Measurements from ENCODE around the gene ERCC1.
A peak's percentile ranks its signal among the peaks of the same experiment; 100 is the strongest.
"Not testable (repeated sequence)": the region's sequence is repeated elsewhere in the genome, so short reads cannot be mapped to it uniquely, and the experiment has no call there.

The ERCC1 gene

DNA sequence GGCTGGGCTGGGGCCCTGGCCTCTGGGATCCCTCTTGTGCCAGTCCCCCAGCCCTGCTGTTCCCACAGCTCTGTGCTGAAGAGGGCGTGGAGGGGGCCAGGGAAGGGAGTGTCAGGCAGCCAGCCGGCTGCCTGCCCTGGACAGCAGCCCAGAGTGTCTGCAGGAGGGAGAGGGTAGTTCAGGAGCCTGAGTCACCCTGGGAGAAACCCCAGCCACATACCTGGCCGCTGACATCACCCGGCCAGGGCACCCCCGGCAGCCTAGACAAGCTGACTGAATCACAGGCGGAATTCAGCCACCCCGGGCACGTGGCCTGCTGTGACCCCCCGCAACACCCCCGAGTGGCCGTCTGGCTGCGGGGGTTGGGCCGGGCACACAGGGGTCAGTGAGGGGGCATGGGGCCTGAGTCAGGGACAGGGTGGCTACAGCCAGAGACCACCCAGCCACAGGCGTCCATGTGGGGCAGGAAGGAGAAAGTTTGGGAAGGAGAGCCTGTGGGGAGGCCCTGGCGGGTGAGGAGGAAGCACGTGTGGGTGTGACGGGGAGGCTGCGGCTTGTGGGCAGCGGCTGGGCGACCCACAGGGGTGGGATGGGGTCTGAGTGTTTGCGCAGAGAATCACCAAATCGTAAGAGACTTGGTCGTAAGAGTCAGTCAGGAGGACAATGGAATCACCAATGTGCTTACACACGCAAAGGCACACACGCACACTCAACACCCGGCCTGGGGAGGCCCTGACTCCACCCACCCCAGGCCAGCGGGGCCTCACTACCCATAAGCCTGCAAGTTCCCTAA lies 32.2 kb upstream of the ERCC1 start:
- DNase-seq (ENCODE audit: low spot score) = no peak

DNA sequence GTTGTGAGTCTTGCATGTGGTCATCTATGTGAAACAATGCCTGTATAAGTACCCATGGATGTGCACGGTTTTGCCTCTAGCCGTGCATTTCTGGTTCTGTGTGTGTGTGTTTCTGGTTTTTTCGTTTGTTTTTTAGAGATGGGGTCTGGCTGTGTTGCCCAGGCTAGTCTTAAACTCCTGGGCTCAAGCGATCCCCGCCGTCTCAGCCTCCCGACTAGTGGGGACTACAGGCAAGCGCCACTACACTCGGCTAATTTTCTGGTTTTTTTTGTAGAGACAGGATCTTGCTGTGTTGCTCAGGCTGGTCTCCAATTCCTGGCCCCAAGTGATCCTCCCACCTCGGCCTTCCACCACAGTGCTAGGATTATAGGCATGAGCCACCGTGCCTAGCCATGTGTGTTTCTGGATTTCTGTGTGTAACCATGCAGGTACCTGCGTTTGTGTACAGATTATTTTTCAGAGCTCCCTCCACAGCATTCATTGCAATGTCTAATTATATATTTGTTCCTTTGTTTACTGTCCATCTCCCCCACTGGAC lies 28.2 kb upstream of the ERCC1 start:
- DNase-seq (ENCODE audit: low spot score) = no peak

DNA sequence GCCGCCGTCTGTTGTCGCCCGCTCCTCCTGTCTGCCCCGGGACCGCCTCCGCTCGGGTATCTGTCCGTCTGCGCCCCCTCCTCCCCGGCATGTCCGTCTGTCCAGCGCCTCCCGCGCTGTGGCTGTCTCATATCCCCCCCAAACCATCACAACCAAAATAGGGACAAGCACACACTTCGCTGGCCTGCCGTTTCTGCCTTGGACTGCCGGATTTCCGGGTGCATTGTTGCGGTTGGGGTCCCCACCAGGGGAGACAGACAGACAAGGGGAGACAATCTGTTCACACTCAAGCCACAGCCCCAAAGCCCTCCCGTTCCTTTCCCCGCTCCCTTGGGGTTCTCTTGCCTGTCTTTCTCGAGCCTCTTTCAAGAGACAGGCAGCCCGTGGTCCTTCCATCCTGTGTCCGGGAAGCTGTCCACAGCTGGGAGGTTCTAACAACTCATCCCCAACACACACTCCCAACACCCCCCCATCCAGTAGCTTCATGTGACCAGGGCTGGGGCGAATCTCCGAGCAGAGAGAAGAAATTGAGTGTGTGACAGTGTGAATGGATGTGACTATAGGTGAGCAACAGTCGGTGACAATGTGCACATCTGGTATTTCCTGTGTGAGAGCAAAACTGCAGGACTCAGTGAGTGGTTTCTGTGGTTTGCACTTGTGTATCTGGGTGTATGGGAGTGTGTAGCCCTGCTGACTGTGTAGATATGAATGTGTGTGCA lies 27.6 kb upstream of the ERCC1 start:
- DNase-seq (ENCODE audit: low spot score) = no peak

DNA sequence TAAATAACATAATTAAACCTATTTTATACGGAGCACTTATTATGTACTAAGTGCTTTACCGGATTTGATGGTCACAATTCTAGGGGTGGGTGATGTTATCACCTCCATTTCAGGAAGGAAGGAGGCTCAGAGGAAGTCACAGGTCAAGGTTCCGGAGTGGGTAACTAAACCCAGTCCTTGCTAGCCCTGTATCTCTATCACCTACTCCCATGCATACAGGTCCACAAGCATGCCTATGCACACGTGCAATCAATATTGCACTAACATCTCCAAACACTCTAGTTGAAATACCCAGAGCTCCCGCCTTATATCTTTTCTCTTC lies 26.3 kb upstream of the ERCC1 start:
- no peak for DNase-seq (ENCODE audit: low spot score)

DNA sequence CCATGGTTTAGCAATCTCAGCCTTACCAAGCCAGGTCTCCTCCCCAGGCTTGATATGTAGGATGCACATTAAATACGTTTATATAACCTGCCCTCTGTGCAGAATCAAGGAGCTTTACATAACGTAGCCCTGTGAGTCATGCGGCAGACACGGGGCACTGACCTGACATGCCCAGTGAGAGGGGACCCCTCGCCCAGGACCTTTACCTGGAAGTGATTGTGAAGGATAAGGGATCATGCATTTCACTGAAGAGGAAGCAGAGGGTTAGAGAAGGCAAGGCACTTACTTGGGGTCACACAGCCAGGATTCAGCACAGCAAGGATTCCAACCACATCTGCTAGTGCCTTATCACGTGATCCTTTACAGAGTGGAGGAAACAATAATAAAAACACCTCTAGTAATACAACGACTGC lies 25.2 kb upstream of the ERCC1 start:
- no peak for DNase-seq (ENCODE audit: low spot score)

DNA sequence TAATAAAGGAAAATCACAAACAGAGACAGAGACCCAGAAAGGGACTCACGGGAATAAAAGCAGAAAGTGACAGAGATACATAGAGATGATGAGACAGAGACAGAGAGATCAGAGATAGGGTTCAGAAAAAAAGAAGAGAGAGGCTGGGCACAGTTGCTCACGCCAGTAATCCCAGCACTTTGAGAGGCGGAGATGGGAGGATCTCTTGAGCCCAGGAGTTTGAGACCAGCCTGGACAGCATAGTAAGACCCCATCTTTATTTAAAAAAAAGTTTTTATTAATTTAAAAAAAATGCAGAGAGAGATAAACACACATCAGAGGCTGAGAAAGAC lies 24.7 kb upstream of the ERCC1 start:
- DNase-seq (ENCODE audit: low spot score) = no peak

DNA sequence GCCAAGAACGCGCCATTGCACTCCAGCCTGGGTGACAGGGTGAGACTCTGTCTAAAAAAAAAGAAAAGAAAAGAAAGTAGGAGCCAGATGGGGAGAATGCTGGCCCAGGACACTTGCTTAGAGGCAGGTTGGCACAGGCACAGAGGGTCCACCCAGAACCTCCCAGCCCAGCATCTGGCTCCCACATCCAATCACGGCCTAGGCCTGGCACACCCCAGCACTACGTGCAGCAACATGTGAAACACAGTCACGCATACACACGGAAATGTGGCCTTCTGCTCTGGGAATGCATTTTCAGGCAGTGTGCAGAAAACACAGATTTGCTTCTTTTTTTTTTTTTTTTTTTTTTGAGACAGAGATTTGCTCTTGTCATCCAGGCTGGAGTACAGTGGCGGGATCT lies 23.2 kb upstream of the ERCC1 start:
- no peak for DNase-seq (ENCODE audit: low spot score)

DNA sequence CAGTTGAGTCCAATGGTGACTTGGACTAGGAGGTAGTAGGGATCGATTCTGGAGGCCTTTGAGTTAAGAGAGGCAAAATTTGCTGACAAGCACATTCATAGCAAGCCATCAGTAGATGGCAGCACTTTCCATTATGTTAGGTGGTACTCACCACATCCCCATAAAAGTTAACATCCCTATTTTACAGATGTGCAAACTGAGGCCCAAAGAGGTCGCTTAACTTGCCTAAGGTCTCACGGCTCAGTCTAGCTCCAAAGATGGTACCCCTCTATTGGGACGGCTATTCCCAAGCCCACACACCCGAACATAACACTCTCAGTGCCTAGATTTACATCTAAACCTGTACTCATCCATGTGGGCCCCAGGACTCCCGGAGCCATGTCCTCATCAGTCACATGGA lies 22.6 kb upstream of the ERCC1 start:
- no peak for DNase-seq (ENCODE audit: low spot score)

DNA sequence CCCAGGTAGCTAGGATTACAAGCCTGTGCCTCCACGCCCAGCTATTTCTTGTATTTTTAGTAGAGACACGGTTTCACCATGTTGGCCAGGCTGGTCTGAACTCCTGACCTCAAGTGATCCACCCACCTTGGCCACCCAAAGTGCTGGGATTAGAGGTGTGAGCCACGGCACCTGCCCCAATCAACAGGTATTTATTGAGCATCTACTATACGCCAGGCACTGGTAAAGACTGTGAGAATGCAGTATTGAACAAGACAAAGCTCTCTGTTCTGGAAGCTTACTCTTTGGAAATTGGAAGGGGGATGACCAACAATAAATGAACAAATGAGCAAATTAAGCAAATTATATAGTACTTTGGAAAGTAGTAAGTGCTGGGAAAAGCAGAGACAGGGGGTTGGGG lies 21.4 kb upstream of the ERCC1 start:
- DNase-seq (ENCODE audit: low spot score) = no peak

DNA sequence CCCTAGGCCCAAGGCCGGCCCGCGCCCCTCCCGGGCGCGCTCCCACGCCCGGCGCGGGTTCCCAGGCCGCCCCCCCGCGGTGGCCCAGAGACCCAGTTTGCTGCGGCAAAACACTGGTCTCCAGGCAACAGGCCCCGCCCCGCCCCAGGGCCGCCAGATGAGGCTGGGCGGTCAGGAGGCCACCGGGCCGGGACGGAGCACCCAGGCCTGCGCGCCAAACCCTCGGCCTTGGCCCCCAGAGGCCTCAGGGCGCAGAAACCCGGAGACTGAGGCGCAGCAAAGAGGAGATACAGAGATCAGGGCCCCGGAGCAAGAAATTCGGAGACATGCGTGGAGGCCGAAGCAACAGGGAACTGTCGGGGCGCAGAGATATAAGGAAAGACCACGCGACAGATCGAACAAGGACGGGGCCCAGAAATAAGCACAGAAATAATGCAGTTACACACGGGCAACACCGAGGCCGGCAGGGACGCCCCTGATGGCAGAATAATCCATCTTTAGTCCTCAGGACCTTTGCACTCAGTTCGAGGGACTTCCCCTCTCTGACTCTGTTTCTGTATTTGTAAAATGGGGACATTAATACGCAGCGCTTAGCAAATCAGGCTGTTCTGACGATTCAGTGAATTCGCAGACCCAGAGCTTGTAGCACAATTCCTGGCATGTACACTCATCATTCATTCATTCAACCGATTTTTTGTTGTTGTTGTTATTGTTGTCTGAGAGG lies 20.8 kb upstream of the ERCC1 start:
- DNase-seq (ENCODE audit: low spot score) = peak; percentile 88

DNA sequence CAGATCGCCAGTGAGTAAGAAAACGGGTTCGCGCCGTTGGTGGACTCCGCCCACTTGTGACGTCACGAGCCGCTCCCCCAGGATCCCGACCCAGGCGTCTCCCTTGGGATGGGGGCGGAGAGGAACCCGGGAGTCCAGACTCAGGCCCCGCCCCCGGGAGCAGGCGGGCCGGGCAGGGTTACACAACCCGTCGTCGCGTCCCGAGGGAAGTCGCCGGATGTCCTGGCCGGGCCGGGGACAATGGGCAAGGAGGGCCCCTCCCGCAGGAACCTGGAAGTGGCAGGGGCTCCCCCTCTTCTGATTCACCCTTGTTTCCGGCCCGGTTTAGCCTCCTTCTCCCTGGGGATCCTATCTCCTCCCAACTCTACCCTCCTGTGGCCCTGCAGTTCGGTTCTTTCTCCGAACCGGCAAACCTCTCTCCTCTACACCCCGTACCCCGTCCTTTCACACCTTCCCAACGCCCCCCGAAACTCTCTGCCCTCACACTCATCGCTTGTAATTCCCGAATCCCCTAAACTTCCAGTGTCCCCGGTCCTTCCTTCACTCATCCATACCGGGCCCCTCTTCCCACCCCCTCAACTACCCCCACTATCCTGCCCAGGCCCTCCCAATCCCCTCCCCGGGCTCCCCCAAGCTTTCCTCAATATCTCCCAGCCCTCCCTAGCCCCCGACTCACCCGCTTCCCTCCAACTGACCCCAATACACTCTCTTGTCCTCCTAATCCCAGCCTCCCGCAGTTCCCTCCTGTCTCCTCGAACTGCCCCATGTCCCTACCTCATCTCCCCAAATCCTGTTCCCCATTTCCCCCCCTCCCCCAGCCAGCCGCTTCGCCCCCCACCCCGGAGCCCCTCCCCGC lies 20.0 kb upstream of the ERCC1 start:
- peak; percentile 90 for DNase-seq (ENCODE audit: low spot score)

DNA sequence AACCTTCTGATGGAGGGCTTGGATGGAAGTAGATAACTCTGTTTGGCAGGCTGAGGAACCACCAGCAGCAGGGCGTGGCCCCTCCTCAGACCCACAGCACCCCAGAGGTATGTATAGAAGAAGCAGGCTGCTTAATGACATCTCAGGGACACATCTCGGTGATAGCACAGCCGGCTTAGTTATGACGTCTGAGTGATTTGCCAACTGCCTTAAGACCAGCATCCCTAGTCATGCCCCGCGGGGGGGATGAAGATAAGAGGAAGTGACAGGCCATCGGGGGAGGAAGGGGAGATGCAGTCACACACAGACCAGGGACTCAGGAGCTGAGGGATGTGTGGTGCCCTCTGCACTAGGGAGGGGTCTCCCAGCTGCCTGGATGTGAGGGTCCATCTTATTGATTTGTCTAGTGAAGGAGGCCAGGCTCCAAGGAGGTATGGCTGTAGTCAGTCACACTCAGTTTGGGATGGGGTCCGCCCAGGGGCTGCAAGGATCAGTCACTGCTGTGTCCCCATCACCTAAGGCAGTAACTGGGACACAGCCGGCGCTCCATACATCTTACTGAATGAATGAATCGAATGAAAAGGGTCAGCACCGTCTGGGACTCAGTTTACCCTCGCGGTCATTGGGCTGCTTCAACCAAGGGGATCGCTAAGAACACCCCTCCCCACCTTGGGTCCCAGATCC lies 19.2 kb upstream of the ERCC1 start:
- DNase-seq (ENCODE audit: low spot score) = no peak

DNA sequence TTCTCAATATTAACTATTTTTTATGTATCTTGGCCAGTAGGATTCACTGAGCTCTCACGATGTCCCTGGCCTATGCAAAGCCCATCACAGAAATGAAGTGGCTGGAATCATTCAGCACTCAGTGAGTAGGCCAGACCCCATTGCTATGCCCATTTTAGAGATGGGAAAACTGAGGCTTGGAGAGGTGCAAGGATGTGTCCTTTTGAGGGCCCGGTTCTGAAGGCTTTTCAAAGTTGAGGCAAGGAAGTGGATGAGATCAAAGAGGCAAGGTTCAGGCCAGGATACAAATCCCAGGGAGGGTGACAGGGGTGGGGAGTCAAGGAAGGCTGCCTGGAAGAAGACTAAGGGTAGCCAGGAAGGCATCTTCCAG lies 18.7 kb upstream of the ERCC1 start:
- no peak for DNase-seq (ENCODE audit: low spot score)

DNA sequence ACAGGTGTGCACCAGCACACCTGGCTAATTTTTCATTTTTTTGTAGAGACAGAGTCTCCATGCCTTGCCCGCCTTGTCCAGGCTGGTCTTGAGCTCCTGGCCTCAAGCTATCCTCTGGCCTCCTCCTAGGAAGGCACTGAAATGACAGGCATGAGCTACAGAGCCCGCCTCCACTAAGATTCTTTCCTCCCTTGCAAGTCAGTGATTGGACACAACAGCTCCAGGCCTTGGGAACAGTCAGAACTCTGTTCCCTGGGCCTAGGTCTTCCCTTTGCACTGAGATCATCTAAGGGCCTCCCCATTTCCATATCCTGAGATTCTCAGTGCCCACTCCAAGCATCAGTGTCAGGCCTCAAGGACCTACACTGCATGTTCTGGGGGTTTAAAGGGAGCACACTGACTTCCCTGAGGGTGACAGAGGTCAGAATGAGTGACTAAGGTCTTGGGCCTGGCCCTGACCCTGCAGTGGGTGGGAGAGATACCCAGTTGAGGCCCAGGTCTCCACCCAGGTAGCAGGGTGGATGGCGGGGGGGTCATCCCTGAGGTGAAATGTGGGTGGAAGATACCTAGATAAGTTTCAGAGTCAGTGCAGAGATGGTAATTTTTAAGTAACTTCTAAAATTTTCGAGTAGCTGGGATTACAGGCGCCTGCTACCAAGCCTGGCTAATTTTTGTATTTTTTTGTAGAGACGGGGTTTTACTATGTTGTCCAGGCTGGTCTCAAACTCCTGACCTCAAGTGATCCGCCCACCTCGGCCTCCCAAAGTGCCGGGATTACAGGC lies 17.3 kb upstream of the ERCC1 start:
- DNase-seq (ENCODE audit: low spot score) = no peak

DNA sequence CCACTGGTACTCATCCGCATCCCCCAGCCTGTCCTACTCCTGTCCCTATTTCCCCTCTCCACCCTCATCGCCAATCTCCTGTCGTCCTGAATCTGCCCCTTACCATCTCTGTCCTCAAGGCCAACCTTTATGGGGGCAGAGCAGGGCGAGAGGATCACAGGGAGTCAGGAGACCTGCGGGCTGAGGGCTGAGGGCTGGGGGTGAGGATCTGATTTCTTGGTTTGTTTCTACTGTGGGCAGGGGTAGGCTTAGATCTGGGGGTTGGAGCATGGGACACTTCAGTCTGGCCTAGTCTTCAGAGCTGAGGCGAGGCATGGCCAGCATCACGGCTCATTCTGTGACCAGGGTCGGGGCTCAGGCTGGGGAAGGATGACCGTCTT lies 16.5 kb upstream of the ERCC1 start:
- DNase-seq (ENCODE audit: low spot score) = no peak

DNA sequence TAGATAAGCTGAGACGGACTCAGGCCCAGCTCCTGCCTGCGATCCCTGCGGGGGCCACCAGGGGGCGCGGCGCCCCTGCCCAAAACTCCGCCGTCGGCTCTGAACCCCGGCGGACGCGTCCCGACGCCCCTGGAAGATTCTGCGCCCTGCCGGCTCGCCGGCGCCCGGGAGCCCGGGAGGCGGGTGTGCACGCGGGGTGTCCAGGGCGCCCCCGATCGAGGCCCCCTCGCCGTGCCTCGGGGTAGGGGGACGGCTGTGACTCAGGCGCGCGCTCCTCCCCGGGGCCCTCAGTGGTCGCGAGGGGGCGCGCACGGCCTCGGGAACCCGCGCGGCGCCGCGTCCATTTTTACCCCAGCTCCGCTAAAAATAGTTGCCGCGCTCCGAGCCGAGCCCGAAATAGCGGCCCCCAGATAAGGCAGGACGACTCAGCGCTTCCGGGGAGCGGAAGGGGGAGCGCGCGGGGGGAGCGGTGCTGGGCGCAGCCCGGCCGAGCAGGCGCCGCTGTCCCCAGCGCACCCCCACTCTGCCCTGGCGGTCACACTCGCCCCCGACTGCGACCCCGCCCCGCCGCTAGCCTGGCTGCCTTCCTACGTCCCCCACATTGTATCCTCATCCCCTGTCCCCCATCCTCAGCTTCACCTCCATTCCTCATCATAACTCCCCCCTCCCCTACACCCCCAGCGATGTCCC lies 16.0 kb upstream of the ERCC1 start:
- peak; percentile 89 for DNase-seq (ENCODE audit: low spot score)

DNA sequence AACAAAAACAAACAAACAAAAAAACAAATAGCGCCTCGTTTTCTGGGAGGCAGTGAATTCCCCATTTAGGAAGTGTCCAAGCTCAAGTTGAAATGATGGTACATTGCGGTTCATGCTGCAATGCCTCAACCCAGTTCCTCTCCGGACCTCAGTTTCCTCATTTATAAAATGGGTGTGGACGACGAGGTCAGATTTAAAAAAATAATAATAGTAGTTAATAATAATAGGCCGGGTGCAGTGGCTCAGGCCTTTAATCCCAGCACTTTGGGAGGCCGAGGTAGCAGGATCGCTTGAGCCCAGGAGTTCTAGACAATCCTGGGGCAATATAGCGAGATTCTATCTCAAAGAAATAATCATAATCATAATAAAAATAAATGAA lies 15.5 kb upstream of the ERCC1 start:
- DNase-seq (ENCODE audit: low spot score) = no peak

DNA sequence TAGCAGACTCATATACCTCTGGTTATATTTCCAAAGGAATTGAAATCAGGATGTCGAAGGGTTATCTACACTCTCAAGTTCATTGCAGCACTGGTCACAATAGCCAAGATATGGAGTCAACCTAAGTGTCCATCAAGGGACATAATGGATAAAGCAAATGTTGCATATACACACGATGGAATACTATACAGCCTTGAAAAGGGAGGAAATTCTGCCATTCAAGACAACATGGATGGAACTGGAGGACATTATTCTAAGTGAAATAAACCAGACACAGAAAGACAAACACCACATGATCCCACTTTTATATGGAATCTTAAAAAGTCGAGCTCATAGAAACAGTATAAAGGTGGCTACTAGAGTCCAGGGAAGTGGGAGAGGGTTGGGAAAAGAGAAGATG lies 13.6 kb upstream of the ERCC1 start:
- DNase-seq (ENCODE audit: low spot score) = no peak

DNA sequence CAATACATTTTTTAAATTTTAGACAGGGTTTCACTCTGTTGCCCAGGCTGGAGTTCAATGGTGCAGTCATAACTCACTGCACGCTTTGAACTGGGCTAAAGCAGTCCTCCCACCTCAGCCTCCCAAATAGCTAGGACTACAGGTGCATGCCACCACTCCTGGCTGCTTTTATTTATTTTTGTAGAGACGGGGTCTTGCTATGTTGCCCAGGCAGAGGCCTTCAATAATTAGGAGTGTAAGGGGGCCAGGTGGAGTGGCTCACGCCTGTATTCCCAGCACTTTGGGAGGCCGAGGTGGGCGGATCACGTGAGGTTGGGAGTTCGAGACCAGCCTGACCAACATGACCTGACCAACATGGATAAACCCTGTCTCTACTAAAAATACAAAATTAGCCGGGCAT lies 8.8 kb upstream of the ERCC1 start:
- DNase-seq (ENCODE audit: low spot score) = not testable (repeated sequence)

DNA sequence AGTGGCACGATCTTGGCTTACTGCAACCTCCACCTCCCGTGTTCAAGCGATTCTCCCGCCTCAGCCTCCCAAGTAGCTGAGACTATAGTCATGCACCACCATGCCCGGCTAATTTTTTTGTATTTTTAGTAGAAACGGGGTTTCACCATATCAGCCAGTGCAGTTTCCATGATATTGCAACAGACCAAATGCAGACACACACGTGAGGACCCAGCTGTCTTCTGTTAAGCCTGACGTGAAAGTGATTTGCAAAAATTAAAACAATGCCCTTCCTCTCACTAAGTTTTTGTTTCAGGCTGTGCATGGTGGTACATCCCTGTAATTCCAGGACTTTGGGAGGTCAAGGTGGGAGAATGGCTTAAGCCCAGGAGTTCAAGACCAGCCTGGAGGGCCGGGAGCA lies 7.3 kb upstream of the ERCC1 start:
- not testable (repeated sequence) for DNase-seq (ENCODE audit: low spot score)
